ENCODE data around the gene UCKL1. TPM values are rescaled to one million over a fixed set of nuclear protein-coding genes. Genes with fewer than 3 reads are reported as not detected.
"Not testable (repeated sequence)": the region's sequence is repeated elsewhere in the genome, so short reads cannot be mapped to it uniquely, and the experiment has no call there.

UCKL1 gene
- total RNA-seq, 1 donor from 2014 or later, result 27.2 TPM

DNA sequence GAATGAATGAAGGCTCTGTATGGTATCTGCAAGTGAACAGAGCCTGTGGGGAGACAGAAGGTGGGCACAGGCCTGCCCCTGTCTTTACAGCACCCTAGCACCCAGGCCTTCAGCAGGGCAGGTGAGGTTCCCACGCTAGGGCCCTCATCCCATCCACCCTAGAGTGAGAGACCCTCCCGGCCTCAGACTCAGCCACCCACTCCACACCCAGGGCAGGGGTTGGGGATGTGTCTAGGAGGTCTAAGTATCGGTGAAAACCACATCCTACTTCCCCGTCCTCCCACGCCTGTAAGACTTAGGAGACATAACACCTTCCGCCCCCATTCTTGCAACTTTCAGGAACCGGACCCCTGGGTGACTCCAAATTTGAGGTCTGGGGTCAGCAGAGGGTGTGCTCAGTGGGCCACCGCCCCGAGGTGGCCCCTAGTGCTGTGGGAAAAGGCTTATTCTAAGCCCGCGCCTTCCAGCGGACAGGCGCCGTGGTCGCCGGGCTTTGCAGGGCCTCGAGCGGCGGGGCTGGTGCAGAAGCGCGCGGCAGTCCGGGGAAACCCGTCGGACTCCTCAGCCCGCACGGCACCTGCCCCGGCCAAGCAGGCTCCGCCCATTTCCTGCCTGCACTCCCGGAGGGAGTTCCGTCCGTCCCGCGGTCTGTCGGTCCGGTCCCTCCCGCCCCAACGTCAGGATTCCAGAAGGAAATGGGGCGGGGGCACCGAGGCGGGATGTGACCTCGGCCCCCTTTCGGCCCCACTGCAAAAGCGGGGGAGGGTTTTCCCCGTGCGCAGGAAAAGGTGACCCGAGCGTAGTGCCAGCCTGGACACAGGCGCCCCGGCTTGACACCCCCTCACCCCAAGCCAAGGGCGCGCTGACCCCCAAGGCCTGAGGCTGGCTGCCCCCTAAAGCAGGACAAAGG, 22.4 kb upstream of the UCKL1 start:
- TF ChIP-seq, protein P1, sequence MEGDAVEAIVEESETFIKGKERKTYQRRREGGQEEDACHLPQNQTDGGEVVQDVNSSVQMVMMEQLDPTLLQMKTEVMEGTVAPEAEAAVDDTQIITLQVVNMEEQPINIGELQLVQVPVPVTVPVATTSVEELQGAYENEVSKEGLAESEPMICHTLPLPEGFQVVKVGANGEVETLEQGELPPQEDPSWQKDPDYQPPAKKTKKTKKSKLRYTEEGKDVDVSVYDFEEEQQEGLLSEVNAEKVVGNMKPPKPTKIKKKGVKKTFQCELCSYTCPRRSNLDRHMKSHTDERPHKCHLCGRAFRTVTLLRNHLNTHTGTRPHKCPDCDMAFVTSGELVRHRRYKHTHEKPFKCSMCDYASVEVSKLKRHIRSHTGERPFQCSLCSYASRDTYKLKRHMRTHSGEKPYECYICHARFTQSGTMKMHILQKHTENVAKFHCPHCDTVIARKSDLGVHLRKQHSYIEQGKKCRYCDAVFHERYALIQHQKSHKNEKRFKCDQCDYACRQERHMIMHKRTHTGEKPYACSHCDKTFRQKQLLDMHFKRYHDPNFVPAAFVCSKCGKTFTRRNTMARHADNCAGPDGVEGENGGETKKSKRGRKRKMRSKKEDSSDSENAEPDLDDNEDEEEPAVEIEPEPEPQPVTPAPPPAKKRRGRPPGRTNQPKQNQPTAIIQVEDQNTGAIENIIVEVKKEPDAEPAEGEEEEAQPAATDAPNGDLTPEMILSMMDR (IDR thresholded peaks at IDR 0.05), result no peak
- H3K27ac Mint-ChIP-seq (ENCODE audit: unreplicated experiment), result no peak overlapping the region
- H3K4me3 Mint-ChIP-seq (ENCODE audit: unreplicated experiment), result peak overlapping the region; percentile 67
- no peaks in the 10 kb centered on the region for H3K9me3 Mint-ChIP-seq (ENCODE audit: low read depth)
- H3K27me3 Mint-ChIP-seq (ENCODE audit: low read depth), result no peaks in the 10 kb centered on the region
- H3K4me1 Mint-ChIP-seq (ENCODE audit: low read depth), result peaks cover 49% of the 10 kb centered on the region
- DNase-seq (ENCODE audit: low spot score), result no peak
- H3K36me3 Mint-ChIP-seq (ENCODE audit: low read depth), result peaks cover 3% of the 10 kb centered on the region

- no peak for DNase-seq (ENCODE audit: low spot score)
- Mint-ChIP-seq H3K36me3 (ENCODE audit: low read depth) (no peaks in the 10 kb centered on the region), H3K27me3 (ENCODE audit: low read depth) (no peaks in the 10 kb centered on the region), H3K4me1 (ENCODE audit: low read depth) (peaks cover 51% of the 10 kb centered on the region), H3K9me3 (ENCODE audit: low read depth) (no peaks in the 10 kb centered on the region), H3K27ac (ENCODE audit: unreplicated experiment) (peak overlapping the region; percentile 8), H3K4me3 (ENCODE audit: unreplicated experiment) (peak overlapping the region; percentile 47)
- TF ChIP-seq, protein P1 (IDR thresholded peaks at IDR 0.05), result no peak
Measured at GRCh38 chr20:63977739-63978276, 21.6 kb upstream of the UCKL1 start.

GRCh38 chr20:63976980-63977738, 20.9 kb upstream of the UCKL1 start:
- H3K4me3 Mint-ChIP-seq (ENCODE audit: unreplicated experiment), result peak overlapping the region; percentile 37
- no peaks in the 10 kb centered on the region for H3K27me3 Mint-ChIP-seq (ENCODE audit: low read depth)
- no peak for DNase-seq (ENCODE audit: low spot score)
- H3K4me1 Mint-ChIP-seq (ENCODE audit: low read depth), result peaks cover 45% of the 10 kb centered on the region
- H3K9me3 Mint-ChIP-seq (ENCODE audit: low read depth), result no peaks in the 10 kb centered on the region
- no peaks in the 10 kb centered on the region for H3K36me3 Mint-ChIP-seq (ENCODE audit: low read depth)
- TF ChIP-seq, protein P1 (IDR thresholded peaks at IDR 0.05), result no peak
- H3K27ac Mint-ChIP-seq (ENCODE audit: unreplicated experiment), result peak overlapping the region; percentile 8

DNA sequence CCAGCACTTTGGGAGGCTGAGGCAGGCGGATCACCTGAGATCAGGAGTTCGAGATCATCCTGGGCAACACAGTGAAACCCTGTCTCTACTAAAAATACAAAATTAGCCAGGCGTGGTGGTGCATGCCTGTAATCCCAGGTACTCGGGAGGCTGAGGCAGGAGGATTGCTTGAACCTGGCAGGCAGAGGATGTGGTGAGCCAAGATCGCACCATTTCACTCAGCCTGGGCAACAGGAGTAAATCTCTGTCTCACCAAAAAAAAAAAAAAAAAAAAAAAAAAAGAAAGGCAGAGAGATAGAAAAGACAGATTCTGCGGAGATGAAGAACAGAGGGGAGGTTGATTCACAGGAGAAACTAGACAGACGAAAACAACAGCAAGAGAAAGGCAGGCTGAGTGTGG, 20.3 kb upstream of the UCKL1 start:
- not testable (repeated sequence) for H3K9me3 Mint-ChIP-seq (ENCODE audit: low read depth); DNase-seq (ENCODE audit: low spot score); H3K36me3 Mint-ChIP-seq (ENCODE audit: low read depth); H3K27me3 Mint-ChIP-seq (ENCODE audit: low read depth); H3K4me3 Mint-ChIP-seq (ENCODE audit: unreplicated experiment); H3K27ac Mint-ChIP-seq (ENCODE audit: unreplicated experiment)
- H3K4me1 Mint-ChIP-seq (ENCODE audit: low read depth), result peaks cover 40% of the 10 kb centered on the region

DNA sequence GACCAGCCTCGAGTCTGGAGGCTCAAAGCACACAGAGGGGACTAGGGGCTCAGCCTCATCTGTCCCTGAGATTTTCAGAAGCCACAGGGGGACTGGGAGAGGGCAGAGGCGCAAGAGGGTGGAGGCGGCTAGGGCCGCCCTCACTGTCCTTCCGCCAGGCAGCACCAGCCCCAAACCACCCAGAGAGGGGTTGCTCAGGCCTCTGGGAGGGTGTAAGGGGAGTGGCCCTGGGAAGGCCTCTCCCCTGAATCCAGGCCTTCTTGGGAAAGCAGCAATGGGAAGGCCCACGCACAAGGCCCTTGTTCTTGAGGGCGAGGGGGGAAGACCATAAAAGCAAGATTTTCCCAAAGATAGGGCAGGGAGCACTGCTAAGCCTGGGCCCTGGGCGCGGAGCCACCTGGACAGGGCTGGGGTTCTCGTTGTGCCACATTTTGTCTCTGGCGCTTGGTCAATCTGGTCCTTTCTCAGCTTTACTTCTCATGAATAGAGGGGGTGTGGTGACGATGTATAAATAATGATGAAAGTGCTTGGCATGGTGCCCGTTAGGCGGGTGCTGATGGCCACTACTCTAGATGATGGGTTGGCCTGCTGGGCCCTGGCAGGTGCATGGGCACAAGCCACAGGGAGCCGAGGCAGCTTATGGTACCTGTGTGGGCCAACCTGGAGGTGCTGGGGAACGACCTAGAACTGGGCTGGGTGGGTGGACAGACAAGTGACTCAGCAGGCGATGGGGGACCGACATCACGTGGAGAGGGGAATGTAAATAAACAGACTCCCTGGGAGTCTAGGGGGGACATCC, 18.4 kb upstream of the UCKL1 start:
- H3K9me3 Mint-ChIP-seq (ENCODE audit: low read depth), result no peaks in the 10 kb centered on the region
- H3K27me3 Mint-ChIP-seq (ENCODE audit: low read depth), result no peaks in the 10 kb centered on the region
- no peak overlapping the region for H3K4me3 Mint-ChIP-seq (ENCODE audit: unreplicated experiment)
- H3K4me1 Mint-ChIP-seq (ENCODE audit: low read depth), result peaks cover 26% of the 10 kb centered on the region
- H3K36me3 Mint-ChIP-seq (ENCODE audit: low read depth), result no peaks in the 10 kb centered on the region
- H3K27ac Mint-ChIP-seq (ENCODE audit: unreplicated experiment), result peak overlapping the region; percentile 14
- TF ChIP-seq, protein P1 (IDR thresholded peaks at IDR 0.05), result no peak
- DNase-seq (ENCODE audit: low spot score), result peak; percentile 85
